ENCODE results near the gene FAM111A. TPM values are rescaled to one million over a fixed set of nuclear protein-coding genes. Genes with fewer than 3 reads are reported as not detected.
"Not testable (repeated sequence)": the region's sequence is repeated elsewhere in the genome, so short reads cannot be mapped to it uniquely, and the experiment has no call there.

FAM111A gene
- total RNA-seq, 1 experiment from 2014 or later = 37.9 TPM

DNA sequence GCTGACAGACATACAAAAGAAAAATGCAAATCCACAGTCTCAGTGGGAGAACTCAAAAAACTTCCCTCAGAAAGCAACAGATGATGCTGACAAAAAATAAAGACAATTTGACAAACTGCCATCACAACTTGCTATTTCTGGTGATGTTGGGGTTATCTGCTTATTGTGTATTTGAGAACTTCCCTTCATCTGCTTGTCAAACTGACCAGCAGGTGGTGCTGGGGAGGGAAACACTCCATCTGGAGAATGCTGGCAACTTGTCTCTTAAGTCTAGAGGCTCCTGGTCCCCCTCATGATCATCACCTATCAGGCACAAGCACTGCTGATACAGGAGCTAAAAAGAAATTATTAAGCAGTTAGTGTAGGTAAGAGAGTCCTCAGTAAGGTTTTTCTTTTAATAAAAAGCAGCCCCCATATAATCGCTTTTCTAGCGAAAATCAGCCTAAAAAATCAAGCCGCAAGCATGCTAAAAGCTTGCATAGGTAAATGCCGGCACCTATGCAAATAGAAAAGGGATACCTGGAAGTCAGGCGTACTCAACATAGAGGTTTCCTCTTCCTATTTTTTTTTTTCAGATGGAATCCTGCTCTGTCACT is 45.4 kb upstream of the FAM111A start:
- ATAC-seq (no peak), DNase-seq (ENCODE audit: low read depth, low spot score) (no peak)
- H3K4me1 ChIP-seq (ENCODE audit: control insufficient read depth, insufficient read depth, low read length) = no peaks in the 10 kb centered on the region
- H3K27me3 ChIP-seq (ENCODE audit: control insufficient read depth, insufficient read depth, low read length) = peaks cover 9% of the 10 kb centered on the region; the same call in 1 of the 2 replicates
- TF ChIP-seq, protein P1, sequence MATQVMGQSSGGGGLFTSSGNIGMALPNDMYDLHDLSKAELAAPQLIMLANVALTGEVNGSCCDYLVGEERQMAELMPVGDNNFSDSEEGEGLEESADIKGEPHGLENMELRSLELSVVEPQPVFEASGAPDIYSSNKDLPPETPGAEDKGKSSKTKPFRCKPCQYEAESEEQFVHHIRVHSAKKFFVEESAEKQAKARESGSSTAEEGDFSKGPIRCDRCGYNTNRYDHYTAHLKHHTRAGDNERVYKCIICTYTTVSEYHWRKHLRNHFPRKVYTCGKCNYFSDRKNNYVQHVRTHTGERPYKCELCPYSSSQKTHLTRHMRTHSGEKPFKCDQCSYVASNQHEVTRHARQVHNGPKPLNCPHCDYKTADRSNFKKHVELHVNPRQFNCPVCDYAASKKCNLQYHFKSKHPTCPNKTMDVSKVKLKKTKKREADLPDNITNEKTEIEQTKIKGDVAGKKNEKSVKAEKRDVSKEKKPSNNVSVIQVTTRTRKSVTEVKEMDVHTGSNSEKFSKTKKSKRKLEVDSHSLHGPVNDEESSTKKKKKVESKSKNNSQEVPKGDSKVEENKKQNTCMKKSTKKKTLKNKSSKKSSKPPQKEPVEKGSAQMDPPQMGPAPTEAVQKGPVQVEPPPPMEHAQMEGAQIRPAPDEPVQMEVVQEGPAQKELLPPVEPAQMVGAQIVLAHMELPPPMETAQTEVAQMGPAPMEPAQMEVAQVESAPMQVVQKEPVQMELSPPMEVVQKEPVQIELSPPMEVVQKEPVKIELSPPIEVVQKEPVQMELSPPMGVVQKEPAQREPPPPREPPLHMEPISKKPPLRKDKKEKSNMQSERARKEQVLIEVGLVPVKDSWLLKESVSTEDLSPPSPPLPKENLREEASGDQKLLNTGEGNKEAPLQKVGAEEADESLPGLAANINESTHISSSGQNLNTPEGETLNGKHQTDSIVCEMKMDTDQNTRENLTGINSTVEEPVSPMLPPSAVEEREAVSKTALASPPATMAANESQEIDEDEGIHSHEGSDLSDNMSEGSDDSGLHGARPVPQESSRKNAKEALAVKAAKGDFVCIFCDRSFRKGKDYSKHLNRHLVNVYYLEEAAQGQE (IDR thresholded peaks at IDR 0.05; ENCODE audit: insufficient read depth in 1 of 2, low read depth in 2 of 2, low read length in 1 of 2) = no peak
- TF ChIP-seq, protein P2, sequence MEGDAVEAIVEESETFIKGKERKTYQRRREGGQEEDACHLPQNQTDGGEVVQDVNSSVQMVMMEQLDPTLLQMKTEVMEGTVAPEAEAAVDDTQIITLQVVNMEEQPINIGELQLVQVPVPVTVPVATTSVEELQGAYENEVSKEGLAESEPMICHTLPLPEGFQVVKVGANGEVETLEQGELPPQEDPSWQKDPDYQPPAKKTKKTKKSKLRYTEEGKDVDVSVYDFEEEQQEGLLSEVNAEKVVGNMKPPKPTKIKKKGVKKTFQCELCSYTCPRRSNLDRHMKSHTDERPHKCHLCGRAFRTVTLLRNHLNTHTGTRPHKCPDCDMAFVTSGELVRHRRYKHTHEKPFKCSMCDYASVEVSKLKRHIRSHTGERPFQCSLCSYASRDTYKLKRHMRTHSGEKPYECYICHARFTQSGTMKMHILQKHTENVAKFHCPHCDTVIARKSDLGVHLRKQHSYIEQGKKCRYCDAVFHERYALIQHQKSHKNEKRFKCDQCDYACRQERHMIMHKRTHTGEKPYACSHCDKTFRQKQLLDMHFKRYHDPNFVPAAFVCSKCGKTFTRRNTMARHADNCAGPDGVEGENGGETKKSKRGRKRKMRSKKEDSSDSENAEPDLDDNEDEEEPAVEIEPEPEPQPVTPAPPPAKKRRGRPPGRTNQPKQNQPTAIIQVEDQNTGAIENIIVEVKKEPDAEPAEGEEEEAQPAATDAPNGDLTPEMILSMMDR (IDR thresholded peaks at IDR 0.05) = peak; percentile 78
- in situ Hi-C loops (cut with HindIII; ENCODE audit: low pct_unique_long_range_greater_than_20kb, low sequenced_read_pairs) (no loop called here), intact Hi-C loops (cut with micrococcal nuclease; ENCODE audit: unreplicated experiment) (loop anchor here (1.0 to 2.0 kb wide), 2 partner anchors 42 to 61 kb away; no protein-coding TSS in a partner anchor)
- no peaks in the 10 kb centered on the region for H3K9me3 ChIP-seq (ENCODE audit: control insufficient read depth, insufficient read depth, low read depth, low read length)
- CTCF ChIA-PET = no interaction called here
- no peak overlapping the region for H3K4me3 ChIP-seq (ENCODE audit: low read depth in 2 of 2, low read length in 2 of 2)
- no peak overlapping the region for H3K27ac ChIP-seq (ENCODE audit: low read length)
- POLR2A ChIA-PET = no interaction called here
- H3K36me3 ChIP-seq (ENCODE audit: control insufficient read depth, insufficient read depth, low read length) = no peaks in the 10 kb centered on the region
- BruUV-seq (replicated peaks) = no TSS peak

DNA sequence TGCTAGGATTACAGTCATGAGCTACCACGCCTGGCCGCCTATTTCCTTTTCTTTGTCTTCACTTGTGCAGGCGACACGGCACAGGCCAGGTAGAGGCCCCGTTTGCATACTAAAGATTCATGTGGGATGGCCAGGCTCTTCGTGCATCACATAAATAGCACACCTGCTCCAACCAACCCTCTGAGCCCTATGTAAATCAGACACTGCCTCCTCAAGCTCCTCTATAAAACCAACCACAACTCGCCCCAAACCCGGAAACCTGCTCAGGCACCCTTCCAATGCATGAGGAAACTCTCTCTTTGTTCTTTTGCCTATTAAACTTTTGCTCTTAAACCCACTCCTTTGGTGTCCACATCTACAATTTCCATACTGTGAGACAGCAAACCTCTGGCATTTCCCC is 44.7 kb upstream of the FAM111A start:
- BruUV-seq (replicated peaks); H3K36me3 ChIP-seq (ENCODE audit: control insufficient read depth, insufficient read depth, low read length); DNase-seq (ENCODE audit: low read depth, low spot score); H3K27ac ChIP-seq (ENCODE audit: low read length); in situ Hi-C loops (cut with HindIII; ENCODE audit: low pct_unique_long_range_greater_than_20kb, low sequenced_read_pairs); ATAC-seq; H3K9me3 ChIP-seq (ENCODE audit: control insufficient read depth, insufficient read depth, low read depth, low read length); H3K4me1 ChIP-seq (ENCODE audit: control insufficient read depth, insufficient read depth, low read length); H3K4me3 ChIP-seq (ENCODE audit: low read depth in 2 of 2, low read length in 2 of 2); CTCF ChIA-PET; H3K27me3 ChIP-seq (ENCODE audit: control insufficient read depth, insufficient read depth, low read length); POLR2A ChIA-PET: not testable (repeated sequence)
- intact Hi-C loops (cut with micrococcal nuclease; ENCODE audit: unreplicated experiment) = loop anchor here (1.0 to 2.0 kb wide), 2 partner anchors 41 to 60 kb away; no protein-coding TSS in a partner anchor

DNA sequence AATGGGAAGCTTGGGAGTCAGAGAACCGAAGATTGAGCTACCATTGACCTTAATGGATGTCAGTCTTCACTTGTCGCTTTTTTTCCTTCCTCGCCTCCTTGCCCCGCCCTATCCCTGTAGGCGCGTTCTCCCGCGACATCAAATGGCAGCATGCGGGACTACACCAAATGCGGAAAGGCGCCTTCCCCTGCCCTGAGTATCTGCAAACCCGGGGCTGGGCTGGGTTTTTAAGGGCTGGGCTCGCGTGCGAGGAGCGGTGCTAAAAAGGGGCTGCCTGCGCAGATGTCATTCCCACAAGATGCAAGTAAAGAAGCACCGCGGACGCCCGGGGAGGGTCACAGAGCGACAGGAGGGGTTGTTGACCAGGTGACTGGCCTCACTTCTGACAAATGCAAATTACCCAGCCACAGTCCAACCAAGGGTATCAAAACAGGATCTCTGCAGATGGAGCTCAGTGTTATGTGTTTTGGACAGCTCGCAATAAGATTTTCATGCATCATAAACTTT is 40.3 kb upstream of the FAM111A start:
- BruUV-seq (replicated peaks) = no TSS peak
- Histone ChIP-seq H3K9me3 (ENCODE audit: control insufficient read depth, insufficient read depth, low read depth, low read length) (no peaks in the 10 kb centered on the region), H3K4me3 (ENCODE audit: low read depth in 2 of 2, low read length in 2 of 2) (peak overlapping the region; percentile 44 to 70), H3K36me3 (ENCODE audit: control insufficient read depth, insufficient read depth, low read length) (no peaks in the 10 kb centered on the region), H3K27me3 (ENCODE audit: control insufficient read depth, insufficient read depth, low read length) (peaks cover 7% of the 10 kb centered on the region; the same call in 1 of the 2 replicates), H3K4me1 (ENCODE audit: control insufficient read depth, insufficient read depth, low read length) (peaks cover 4% of the 10 kb centered on the region; the same call in 1 of the 2 replicates), H3K27ac (ENCODE audit: low read length) (peak overlapping the region; percentile 48; the same call in 1 of the 2 replicates)
- ChIA-PET POLR2A (no interaction called here), CTCF (interaction anchor here (0.7 kb wide), 1 partner anchor 270 kb away, joined by 3 read pairs; no protein-coding TSS in a partner anchor)
- ATAC-seq (peak; percentile 75), DNase-seq (ENCODE audit: low read depth, low spot score) (peak; percentile 36)
- intact Hi-C loops (cut with micrococcal nuclease; ENCODE audit: unreplicated experiment) (no loop called here), in situ Hi-C loops (cut with HindIII; ENCODE audit: low pct_unique_long_range_greater_than_20kb, low sequenced_read_pairs) (no loop called here)
- no peak for TF ChIP-seq SIN3A (IDR thresholded peaks at IDR 0.05; ENCODE audit: borderline replicate concordance, insufficient read depth, low read depth, low read length)
- TF ChIP-seq, protein P2 (IDR thresholded peaks at IDR 0.05) = peak; percentile 66

Measured in Panc1 (cell line).